Cardiac fibroblast (primary cell): ENCODE results near the gene SMARCD3.

Source experiments
- DNase-seq, 2 donors: peaks; one replicate each; pipeline versions ENCODE4 v3.0.0 to v3.0.0-alpha.2; 2010; ENCODE audit warnings: low read depth in 2 of 2
- H3K4me3 ChIP-seq, 2 donors: replicated peaks in 1 of 2; 1 replicate in 1 of 2; 2 replicates in 1 of 2; pipeline ENCODE4 v1.5.1; 2011; ENCODE audit warnings: low read depth in 2 of 2, low read length in 2 of 2, mild to moderate bottlenecking in 2 of 2, moderate library complexity in 1 of 2
- CTCF ChIP-seq: IDR thresholded peaks from one replicate; pipeline ENCODE4 v1.5.1; 2011; ENCODE audit warnings: low read depth, mild to moderate bottlenecking, low read length, inconsistent platforms

The SMARCD3 gene

GRCh38 chr7:151207804-151208203, 40.7 kb downstream of the SMARCD3 start:
- no peak for TF ChIP-seq CTCF
- DNase-seq, result no peak

GRCh38 chr7:151207315-151207714, 41.2 kb downstream of the SMARCD3 start:
- no peak for DNase-seq
- TF ChIP-seq CTCF, result no peak
- H3K4me3 ChIP-seq, result no peak overlapping the region

More at GRCh38 chr7:151207804-151208203, 40.7 kb downstream of the SMARCD3 start:
- no peak overlapping the region for H3K4me3 ChIP-seq

- no peak overlapping the region for H3K4me3 ChIP-seq
- TF ChIP-seq CTCF, result no peak
- no peak for DNase-seq
Measured at GRCh38 chr7:151206914-151207313, 41.6 kb downstream of the SMARCD3 start.

GRCh38 chr7:151205730-151206129, 42.8 kb downstream of the SMARCD3 start:
- no peak for TF ChIP-seq CTCF
- DNase-seq, result no peak
- no peak overlapping the region for H3K4me3 ChIP-seq

- H3K4me3 ChIP-seq, result no peak overlapping the region
- no peak for TF ChIP-seq CTCF
- DNase-seq, result no peak
Measured at GRCh38 chr7:151204383-151205032, 44.0 kb downstream of the SMARCD3 start.

- H3K4me3 ChIP-seq, result no peak overlapping the region
- DNase-seq, result no peak
- TF ChIP-seq CTCF, result no peak
Measured at GRCh38 chr7:151202836-151203235, 45.7 kb downstream of the SMARCD3 start.

- no peak overlapping the region for H3K4me3 ChIP-seq
- no peak for DNase-seq
- TF ChIP-seq CTCF, result no peak
Measured at GRCh38 chr7:151201751-151202150, 46.7 kb downstream of the SMARCD3 start.
